HEK293T (cell line): ENCODE results near the gene AKT3.

ENCODE experiments used
- ARNT ChIP-seq: fragments of 450-650 bp; IDR thresholded peaks from 2 replicates; pipeline ENCODE4 v1.6.1; 2017; ENCODE audit warnings: mild to moderate bottlenecking
- BHLHE40 ChIP-seq: fragments of 450-650 bp; IDR thresholded peaks from 2 replicates; pipeline ENCODE4 v1.6.1; 2016; ENCODE audit warnings: mild to moderate bottlenecking, moderate library complexity, borderline replicate concordance
- FOXA1 ChIP-seq: fragments of 450-650 bp; IDR thresholded peaks from 2 replicates; pipeline ENCODE4 v1.6.1; 2016; ENCODE audit warnings: mild to moderate bottlenecking
- FOXK2 ChIP-seq: fragments of 450-650 bp; IDR thresholded peaks from 2 replicates; pipeline ENCODE4 v1.6.1; 2016; ENCODE audit warnings: mild to moderate bottlenecking
- FOXM1 ChIP-seq: fragments of 450-650 bp; IDR thresholded peaks from 2 replicates; pipeline ENCODE4 v1.6.1; 2017; ENCODE audit warnings: mild to moderate bottlenecking, borderline replicate concordance
- HDGF ChIP-seq: fragments of 450-650 bp; IDR thresholded peaks from 2 replicates; pipeline ENCODE4 v1.6.1; 2017; ENCODE audit warnings: antibody characterized with exemption, borderline replicate concordance
- LEF1 ChIP-seq: fragments of 450-650 bp; IDR thresholded peaks from 2 replicates; pipeline ENCODE4 v1.6.1; 2017; ENCODE audit warnings: mild to moderate bottlenecking, borderline replicate concordance
- SP1 ChIP-seq: fragments of 450-650 bp; IDR thresholded peaks from 2 replicates; pipeline ENCODE4 v1.6.1; 2017
- TARDBP ChIP-seq: fragments of 450-650 bp; IDR thresholded peaks from 2 replicates; pipeline ENCODE4 v1.6.1; 2016

- TF ChIP-seq BHLHE40 (no peak), FOXA1 (no peak), TARDBP (no peak), LEF1 (no peak), FOXM1 (no peak), ARNT (no peak), HDGF (no peak), FOXK2 (no peak), SP1 (no peak)
Observed at GRCh38 chr1:243740255-243740999, 109.6 kb downstream of the AKT3 start.
